HUES48 (cell line): ENCODE measurements around the gene SERPIND1.

Experiments used
- H3K27ac ChIP-seq: one replicate; pipeline ENCODE4 v1.7.0; 2013; ENCODE audit warnings: low read depth, low read length, inconsistent platforms
- H3K27me3 ChIP-seq: 2 replicates; pipeline ENCODE4 v1.6.1; 2013; ENCODE audit warnings: mild to moderate bottlenecking, low read length; ENCODE audit not compliant: control insufficient read depth, insufficient read depth
- H3K36me3 ChIP-seq: 2 replicates; pipeline ENCODE4 v1.6.1; 2013; ENCODE audit warnings: low read length; ENCODE audit not compliant: control insufficient read depth, insufficient read depth
- H3K4me1 ChIP-seq: 2 replicates; pipeline ENCODE4 v1.6.1; 2013; ENCODE audit warnings: mild to moderate bottlenecking, low read length; ENCODE audit not compliant: control insufficient read depth, insufficient read depth
- H3K4me3 ChIP-seq: 2 replicates; pipeline ENCODE4 v1.5.1; 2013; ENCODE audit warnings: mild to moderate bottlenecking, low read depth, low read length
- H3K9ac ChIP-seq: 2 replicates; pipeline ENCODE4 v1.6.1; 2013; ENCODE audit warnings: mild to moderate bottlenecking, low read depth, low read length, moderate library complexity
- H3K9me3 ChIP-seq: 2 replicates; pipeline ENCODE4 v1.6.1; 2013; ENCODE audit warnings: low read length; ENCODE audit not compliant: control insufficient read depth, insufficient read depth

Gene SERPIND1

GRCh38 chr22:20748731-20749428 lies 25.0 kb upstream of the SERPIND1 start:
- no peaks in the 10 kb centered on the region for H3K4me1 ChIP-seq

GRCh38 chr22:20749453-20749852 lies 24.5 kb upstream of the SERPIND1 start:
- Histone ChIP-seq H3K9ac (no peak overlapping the region), H3K27ac (no peak overlapping the region), H3K36me3 (peaks cover 25% of the 10 kb centered on the region)

More at GRCh38 chr22:20748731-20749428, 25.0 kb upstream of the SERPIND1 start:
- Histone ChIP-seq H3K27me3 (no peaks in the 10 kb centered on the region), H3K4me3 (no peak overlapping the region), H3K36me3 (peaks cover 31% of the 10 kb centered on the region), H3K27ac (no peak overlapping the region), H3K9ac (no peak overlapping the region), H3K9me3 (no peaks in the 10 kb centered on the region)

GRCh38 chr22:20750461-20751184 lies 23.3 kb upstream of the SERPIND1 start:
- H3K27me3 ChIP-seq = no peaks in the 10 kb centered on the region
- peaks cover 23% of the 10 kb centered on the region for H3K36me3 ChIP-seq
- H3K4me1 ChIP-seq = no peaks in the 10 kb centered on the region
- H3K4me3 ChIP-seq = no peak overlapping the region
- no peak overlapping the region for H3K9ac ChIP-seq
- no peaks in the 10 kb centered on the region for H3K9me3 ChIP-seq
- no peak overlapping the region for H3K27ac ChIP-seq

More at GRCh38 chr22:20749453-20749852, 24.5 kb upstream of the SERPIND1 start:
- Histone ChIP-seq H3K27me3 (no peaks in the 10 kb centered on the region), H3K4me1 (no peaks in the 10 kb centered on the region), H3K4me3 (no peak overlapping the region), H3K9me3 (no peaks in the 10 kb centered on the region)

GRCh38 chr22:20751185-20751851 lies 22.6 kb upstream of the SERPIND1 start:
- peaks cover 23% of the 10 kb centered on the region for H3K36me3 ChIP-seq
- H3K27me3 ChIP-seq = no peaks in the 10 kb centered on the region
- H3K9ac ChIP-seq = no peak overlapping the region
- H3K4me3 ChIP-seq = no peak overlapping the region
- H3K4me1 ChIP-seq = no peaks in the 10 kb centered on the region
- no peak overlapping the region for H3K27ac ChIP-seq
- H3K9me3 ChIP-seq = no peaks in the 10 kb centered on the region

GRCh38 chr22:20752104-20752741 lies 21.7 kb upstream of the SERPIND1 start:
- H3K9me3 ChIP-seq = no peaks in the 10 kb centered on the region
- peaks cover 18% of the 10 kb centered on the region for H3K36me3 ChIP-seq
- no peak overlapping the region for H3K4me3 ChIP-seq
- no peak overlapping the region for H3K9ac ChIP-seq
- H3K27ac ChIP-seq = no peak overlapping the region
- no peaks in the 10 kb centered on the region for H3K4me1 ChIP-seq
- H3K27me3 ChIP-seq = no peaks in the 10 kb centered on the region

- H3K9me3 ChIP-seq = no peaks in the 10 kb centered on the region
- H3K4me3 ChIP-seq = no peak overlapping the region
- H3K27me3 ChIP-seq = no peaks in the 10 kb centered on the region
- H3K4me1 ChIP-seq = no peaks in the 10 kb centered on the region
- no peak overlapping the region for H3K9ac ChIP-seq
- H3K27ac ChIP-seq = no peak overlapping the region
- peaks cover 15% of the 10 kb centered on the region for H3K36me3 ChIP-seq
These were observed 21.0 kb upstream of the SERPIND1 start for GRCh38 chr22:20752873-20753272.

- H3K4me3 ChIP-seq = no peak overlapping the region
- H3K27me3 ChIP-seq = no peaks in the 10 kb centered on the region
- no peaks in the 10 kb centered on the region for H3K4me1 ChIP-seq
- no peaks in the 10 kb centered on the region for H3K9me3 ChIP-seq
- H3K9ac ChIP-seq = no peak overlapping the region
- no peak overlapping the region for H3K27ac ChIP-seq
- H3K36me3 ChIP-seq = peaks cover 9% of the 10 kb centered on the region; the same call in 1 of the 2 replicates
These were observed 17.1 kb upstream of the SERPIND1 start for GRCh38 chr22:20756846-20757245.

- no peaks in the 10 kb centered on the region for H3K4me1 ChIP-seq
- no peaks in the 10 kb centered on the region for H3K27me3 ChIP-seq
- peaks cover 20% of the 10 kb centered on the region; the same call in 1 of the 2 replicates for H3K36me3 ChIP-seq
- H3K4me3 ChIP-seq = no peak overlapping the region
- H3K9me3 ChIP-seq = no peaks in the 10 kb centered on the region
- no peak overlapping the region for H3K27ac ChIP-seq
- H3K9ac ChIP-seq = no peak overlapping the region
These were observed 15.2 kb upstream of the SERPIND1 start for GRCh38 chr22:20758688-20759087.

GRCh38 chr22:20760084-20760483 lies 13.8 kb upstream of the SERPIND1 start:
- no peaks in the 10 kb centered on the region for H3K27me3 ChIP-seq
- no peaks in the 10 kb centered on the region for H3K4me1 ChIP-seq
- H3K36me3 ChIP-seq = peaks cover 34% of the 10 kb centered on the region
- no peak overlapping the region for H3K9ac ChIP-seq
- no peak overlapping the region for H3K27ac ChIP-seq
- H3K4me3 ChIP-seq = no peak overlapping the region
- H3K9me3 ChIP-seq = no peaks in the 10 kb centered on the region

- Histone ChIP-seq H3K27me3 (no peaks in the 10 kb centered on the region), H3K4me3 (no peak overlapping the region), H3K36me3 (peaks cover 37% of the 10 kb centered on the region), H3K4me1 (no peaks in the 10 kb centered on the region), H3K9ac (no peak overlapping the region), H3K27ac (no peak overlapping the region), H3K9me3 (no peaks in the 10 kb centered on the region)
These were observed 12.4 kb upstream of the SERPIND1 start for GRCh38 chr22:20761536-20761935.
